Measurements from ENCODE around the gene PATJ. TPM values are rescaled to one million over a fixed set of nuclear protein-coding genes. Genes with fewer than 3 reads are reported as not detected.

Gene PATJ
- total RNA-seq, 1 experiment from 2014 or later: 48.8 TPM

DNA sequence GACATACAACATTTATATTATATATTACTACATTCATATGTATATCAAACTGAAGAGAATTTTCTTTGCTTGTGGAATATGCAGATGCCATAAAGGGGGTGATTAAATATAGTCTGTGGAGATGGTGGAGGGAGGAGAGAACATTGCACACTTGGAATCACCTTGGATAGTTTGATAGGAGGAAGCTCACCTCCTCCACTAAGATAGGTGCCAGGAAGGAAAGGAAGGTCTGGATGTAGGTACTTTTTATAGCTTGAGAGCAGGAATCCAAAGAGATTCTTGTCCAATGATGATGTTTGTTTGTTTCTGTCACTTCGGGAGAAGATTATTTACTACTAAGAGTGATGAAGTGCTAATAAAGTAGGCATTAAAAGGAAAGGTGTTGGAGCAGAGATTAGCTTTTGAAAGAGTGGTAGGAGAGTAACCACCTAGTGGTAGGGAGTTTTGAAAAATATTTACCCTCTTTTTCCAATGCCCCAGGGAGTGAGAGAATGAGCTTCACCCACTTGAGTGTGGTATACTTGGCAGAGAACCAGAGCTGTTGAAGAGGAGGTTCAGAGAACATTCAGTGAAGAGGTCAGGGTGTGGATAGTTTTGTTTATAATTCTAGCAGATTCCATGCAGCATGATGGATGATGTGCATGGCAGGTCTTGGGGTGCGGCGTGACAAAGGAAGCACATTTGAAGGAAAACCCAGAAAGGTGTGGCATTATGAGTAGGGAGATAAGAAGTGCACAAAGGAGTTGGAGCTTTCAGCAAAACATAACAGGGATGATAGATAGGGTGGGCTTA lies 145.0 kb downstream of the PATJ start:
- H3K36me3 ChIP-seq (ENCODE audit: control insufficient read depth in 1 of 2, insufficient read depth in 2 of 2, low read length in 2 of 2): peaks cover 0 to 10% of the 10 kb centered on the region in 2 experiments; a peak in 2 of 4 replicates
- H3K4me2 ChIP-seq (ENCODE audit: low read length): no peak overlapping the region
- peaks cover 0 to 4% of the 10 kb centered on the region in 2 experiments; a peak in 2 of 4 replicates for H3K4me1 ChIP-seq (ENCODE audit: control insufficient read depth in 1 of 2, insufficient read depth in 2 of 2, low read length in 2 of 2)
- intact Hi-C loops (cut with micrococcal nuclease): loop anchor here (1.0 kb wide), 1 partner anchor 19 kb away; no protein-coding TSS in a partner anchor
- H3K4me3 ChIP-seq (replicated peaks in 1 of 2; ENCODE audit: low read depth in 1 of 2, low read length in 2 of 2): no peak overlapping the region
- no peaks in the 10 kb centered on the region; the same call in 1 of the 2 replicates for H3K79me2 ChIP-seq (ENCODE audit: insufficient read depth, low read length)
- no peaks in the 10 kb centered on the region for H3K9me2 ChIP-seq (ENCODE audit: insufficient read depth)
- TF ChIP-seq, protein P1, sequence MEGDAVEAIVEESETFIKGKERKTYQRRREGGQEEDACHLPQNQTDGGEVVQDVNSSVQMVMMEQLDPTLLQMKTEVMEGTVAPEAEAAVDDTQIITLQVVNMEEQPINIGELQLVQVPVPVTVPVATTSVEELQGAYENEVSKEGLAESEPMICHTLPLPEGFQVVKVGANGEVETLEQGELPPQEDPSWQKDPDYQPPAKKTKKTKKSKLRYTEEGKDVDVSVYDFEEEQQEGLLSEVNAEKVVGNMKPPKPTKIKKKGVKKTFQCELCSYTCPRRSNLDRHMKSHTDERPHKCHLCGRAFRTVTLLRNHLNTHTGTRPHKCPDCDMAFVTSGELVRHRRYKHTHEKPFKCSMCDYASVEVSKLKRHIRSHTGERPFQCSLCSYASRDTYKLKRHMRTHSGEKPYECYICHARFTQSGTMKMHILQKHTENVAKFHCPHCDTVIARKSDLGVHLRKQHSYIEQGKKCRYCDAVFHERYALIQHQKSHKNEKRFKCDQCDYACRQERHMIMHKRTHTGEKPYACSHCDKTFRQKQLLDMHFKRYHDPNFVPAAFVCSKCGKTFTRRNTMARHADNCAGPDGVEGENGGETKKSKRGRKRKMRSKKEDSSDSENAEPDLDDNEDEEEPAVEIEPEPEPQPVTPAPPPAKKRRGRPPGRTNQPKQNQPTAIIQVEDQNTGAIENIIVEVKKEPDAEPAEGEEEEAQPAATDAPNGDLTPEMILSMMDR (IDR thresholded peaks at IDR 0.05 in 2 of 3, conservative IDR thresholded peaks at IDR 0.05 in 1 of 3; ENCODE audit: borderline replicate concordance in 1 of 3, insufficient read depth in 1 of 3, low read depth in 2 of 3, low read length in 2 of 3): no peak
- TF ChIP-seq CEBPB (IDR thresholded peaks at IDR 0.05; ENCODE audit: low read depth) (no peak), POLR2A (IDR thresholded peaks at IDR 0.05; ENCODE audit: borderline replicate concordance, extremely low read depth, insufficient read depth, insufficient read length) (no peak), SRF (IDR thresholded peaks at IDR 0.05; ENCODE audit: low read depth) (no peak), JUND (IDR thresholded peaks at IDR 0.05) (no peak), FOSL1 (IDR thresholded peaks at IDR 0.05; ENCODE audit: low read depth) (no peak), ZFX (IDR thresholded peaks at IDR 0.05) (no peak), YY1 (IDR thresholded peaks at IDR 0.05; ENCODE audit: extremely low read depth, insufficient replicate concordance, low read depth, low read length) (no peak), SIN3A (IDR thresholded peaks at IDR 0.05; ENCODE audit: low read depth) (no peak), EZH2phosphoT487 (IDR thresholded peaks at IDR 0.05; ENCODE audit: borderline replicate concordance) (no peak), RAD21 (IDR thresholded peaks at IDR 0.05; ENCODE audit: low read depth) (no peak), ELF1 (IDR thresholded peaks at IDR 0.05; ENCODE audit: borderline replicate concordance, low read depth) (no peak), EGR1 (IDR thresholded peaks at IDR 0.05; ENCODE audit: low read depth) (no peak), ZNF274 (IDR thresholded peaks at IDR 0.05; ENCODE audit: low read depth, low read length) (no peak), EZH2 (IDR thresholded peaks at IDR 0.05) (no peak), SP1 (IDR thresholded peaks at IDR 0.05; ENCODE audit: low read depth) (no peak), CBX3 (IDR thresholded peaks at IDR 0.05; ENCODE audit: low read depth) (no peak), TCF7L2 (IDR thresholded peaks at IDR 0.05; ENCODE audit: borderline replicate concordance, extremely low read depth, insufficient read depth, insufficient read length) (no peak)
- TF ChIP-seq, protein P2, sequence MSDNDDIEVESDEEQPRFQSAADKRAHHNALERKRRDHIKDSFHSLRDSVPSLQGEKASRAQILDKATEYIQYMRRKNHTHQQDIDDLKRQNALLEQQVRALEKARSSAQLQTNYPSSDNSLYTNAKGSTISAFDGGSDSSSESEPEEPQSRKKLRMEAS (IDR thresholded peaks at IDR 0.05): no peak
- TF ChIP-seq, protein P3, sequence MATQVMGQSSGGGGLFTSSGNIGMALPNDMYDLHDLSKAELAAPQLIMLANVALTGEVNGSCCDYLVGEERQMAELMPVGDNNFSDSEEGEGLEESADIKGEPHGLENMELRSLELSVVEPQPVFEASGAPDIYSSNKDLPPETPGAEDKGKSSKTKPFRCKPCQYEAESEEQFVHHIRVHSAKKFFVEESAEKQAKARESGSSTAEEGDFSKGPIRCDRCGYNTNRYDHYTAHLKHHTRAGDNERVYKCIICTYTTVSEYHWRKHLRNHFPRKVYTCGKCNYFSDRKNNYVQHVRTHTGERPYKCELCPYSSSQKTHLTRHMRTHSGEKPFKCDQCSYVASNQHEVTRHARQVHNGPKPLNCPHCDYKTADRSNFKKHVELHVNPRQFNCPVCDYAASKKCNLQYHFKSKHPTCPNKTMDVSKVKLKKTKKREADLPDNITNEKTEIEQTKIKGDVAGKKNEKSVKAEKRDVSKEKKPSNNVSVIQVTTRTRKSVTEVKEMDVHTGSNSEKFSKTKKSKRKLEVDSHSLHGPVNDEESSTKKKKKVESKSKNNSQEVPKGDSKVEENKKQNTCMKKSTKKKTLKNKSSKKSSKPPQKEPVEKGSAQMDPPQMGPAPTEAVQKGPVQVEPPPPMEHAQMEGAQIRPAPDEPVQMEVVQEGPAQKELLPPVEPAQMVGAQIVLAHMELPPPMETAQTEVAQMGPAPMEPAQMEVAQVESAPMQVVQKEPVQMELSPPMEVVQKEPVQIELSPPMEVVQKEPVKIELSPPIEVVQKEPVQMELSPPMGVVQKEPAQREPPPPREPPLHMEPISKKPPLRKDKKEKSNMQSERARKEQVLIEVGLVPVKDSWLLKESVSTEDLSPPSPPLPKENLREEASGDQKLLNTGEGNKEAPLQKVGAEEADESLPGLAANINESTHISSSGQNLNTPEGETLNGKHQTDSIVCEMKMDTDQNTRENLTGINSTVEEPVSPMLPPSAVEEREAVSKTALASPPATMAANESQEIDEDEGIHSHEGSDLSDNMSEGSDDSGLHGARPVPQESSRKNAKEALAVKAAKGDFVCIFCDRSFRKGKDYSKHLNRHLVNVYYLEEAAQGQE (IDR thresholded peaks at IDR 0.05; ENCODE audit: low read depth): no peak
- no TSS peak for BruUV-seq (replicated peaks)
- ChIA-PET POLR2A (no interaction called here), CTCF (no interaction called here), RAD21 (ENCODE audit: low non-redundant PET in 1 of 2, low total read pairs in 2 of 2, uncharacterized antibody in 2 of 2, unreplicated experiment in 2 of 2) (no interaction called here)
- DNase-seq (ENCODE audit: low read depth, low spot score) (no peak), ATAC-seq (no peak)
- no peaks in the 10 kb centered on the region for H3K9me3 ChIP-seq (ENCODE audit: control insufficient read depth in 1 of 2, insufficient read depth in 1 of 2, low read depth in 1 of 2, low read length in 2 of 2)
- H3K27me3 ChIP-seq (ENCODE audit: insufficient read depth, low read length): no peaks in the 10 kb centered on the region
- no peaks in the 10 kb centered on the region; the same call in 1 of the 2 replicates for H4K20me1 ChIP-seq (ENCODE audit: insufficient read depth)
- H3K9ac ChIP-seq (ENCODE audit: low read length): no peak overlapping the region
- H2AFZ ChIP-seq (ENCODE audit: low read depth, low read length, poor library complexity, severe bottlenecking): no peak overlapping the region
- no peak overlapping the region for H3K27ac ChIP-seq (ENCODE audit: low read depth, low read length)
